Stromal cell of bone marrow (primary cell): ENCODE measurements around the gene LRPAP1.

Experiments
- DNase-seq: peaks from one replicate; pipeline ENCODE4 v3.0.0-alpha.2; 2012; ENCODE audit warnings: low read depth

The LRPAP1 gene

DNA sequence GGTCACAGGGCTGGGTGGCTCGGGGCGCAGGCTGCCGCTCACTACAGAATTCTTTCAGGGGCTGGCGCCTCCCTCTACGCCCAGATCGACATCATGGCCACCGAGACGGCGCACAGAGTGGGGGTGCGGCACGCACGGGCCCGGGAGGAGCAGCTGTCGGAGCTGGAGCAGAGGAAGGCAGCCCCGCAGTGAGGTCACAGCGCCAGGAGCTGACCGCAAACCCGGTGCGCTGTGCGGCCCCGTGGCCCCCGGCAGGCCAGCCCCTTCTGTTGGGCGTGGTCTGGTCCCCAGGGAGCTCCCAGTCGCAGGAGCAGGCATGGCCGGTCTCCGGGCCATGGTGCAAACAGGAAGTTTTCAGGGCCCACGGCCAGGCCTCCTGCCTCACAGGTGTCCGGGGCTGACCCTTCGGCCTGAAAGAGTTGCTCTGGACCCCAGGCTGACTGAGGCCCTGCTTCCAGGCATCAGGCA, 31.6 kb downstream of the LRPAP1 start:
- DNase-seq, result no peak

DNA sequence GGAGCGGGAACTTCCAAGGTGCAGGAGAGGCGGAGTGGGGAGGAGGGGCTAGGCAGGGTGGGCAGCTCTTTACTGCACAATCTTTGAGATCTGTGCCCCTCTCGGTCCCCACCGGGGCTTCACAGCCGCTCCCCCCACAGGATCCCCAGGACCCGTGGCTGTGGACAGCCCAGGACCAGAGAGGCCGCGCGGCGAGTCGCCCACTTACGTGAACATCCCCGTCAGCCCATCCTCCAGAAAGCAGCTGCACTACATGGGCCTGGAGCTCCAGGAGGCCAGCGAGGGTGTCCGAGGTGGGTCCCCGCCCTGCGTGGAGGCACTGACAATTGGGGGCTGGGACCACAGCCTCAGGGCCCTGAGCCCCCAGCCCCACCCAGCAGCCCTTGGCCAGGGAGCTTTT, 32.1 kb downstream of the LRPAP1 start:
- DNase-seq, result no peak

DNA sequence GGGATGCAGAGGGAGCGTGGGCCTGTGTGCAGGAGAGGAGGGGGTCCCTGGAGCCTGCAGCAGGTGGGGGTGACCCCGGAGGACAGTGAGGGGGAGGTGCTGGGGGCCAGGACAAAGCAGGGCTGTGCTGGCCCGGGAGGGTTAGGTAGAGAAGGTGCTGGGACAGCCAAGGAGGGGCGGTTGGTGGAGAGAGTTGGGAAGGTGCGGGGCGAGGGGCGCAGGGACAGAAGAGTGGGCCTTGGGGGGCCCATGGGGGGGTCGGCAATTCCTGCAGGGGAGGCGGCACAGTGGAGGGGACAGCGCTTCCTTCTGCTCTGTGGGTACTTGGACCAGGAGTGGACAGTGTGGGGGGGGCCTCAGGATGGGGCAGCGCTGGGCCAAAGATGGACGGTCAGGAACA, 32.5 kb downstream of the LRPAP1 start:
- no peak for DNase-seq

DNA sequence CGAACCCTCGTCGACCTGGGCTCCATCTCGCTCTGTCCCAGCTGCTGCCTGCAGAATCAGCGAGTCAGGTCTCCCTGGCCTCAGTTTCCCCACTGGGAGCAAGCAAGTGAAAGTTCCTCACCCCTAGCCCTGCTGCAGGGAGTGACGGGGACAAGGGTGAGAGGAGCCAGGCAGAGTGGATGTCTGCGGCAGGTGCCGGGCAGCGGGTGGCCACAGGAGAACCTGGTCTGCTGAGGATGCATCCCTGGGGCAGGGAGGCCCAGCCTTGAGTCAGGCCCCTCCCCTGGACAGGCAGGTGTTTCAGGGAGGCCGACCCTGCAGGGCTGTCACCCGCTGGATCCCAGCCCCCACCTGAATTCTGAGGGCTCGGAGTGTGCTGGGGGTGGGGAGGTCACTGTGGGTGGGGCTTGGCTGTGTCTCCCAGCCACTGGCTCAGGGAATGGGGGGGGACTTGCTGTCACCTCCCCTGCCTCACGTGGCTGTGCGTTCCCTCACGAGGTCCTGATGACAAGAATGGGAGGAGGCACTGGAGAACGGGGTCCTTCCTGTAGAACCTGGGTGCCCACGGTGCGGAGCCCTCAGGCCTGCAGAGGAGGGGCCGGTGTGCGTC, 33.2 kb downstream of the LRPAP1 start:
- no peak for DNase-seq

DNA sequence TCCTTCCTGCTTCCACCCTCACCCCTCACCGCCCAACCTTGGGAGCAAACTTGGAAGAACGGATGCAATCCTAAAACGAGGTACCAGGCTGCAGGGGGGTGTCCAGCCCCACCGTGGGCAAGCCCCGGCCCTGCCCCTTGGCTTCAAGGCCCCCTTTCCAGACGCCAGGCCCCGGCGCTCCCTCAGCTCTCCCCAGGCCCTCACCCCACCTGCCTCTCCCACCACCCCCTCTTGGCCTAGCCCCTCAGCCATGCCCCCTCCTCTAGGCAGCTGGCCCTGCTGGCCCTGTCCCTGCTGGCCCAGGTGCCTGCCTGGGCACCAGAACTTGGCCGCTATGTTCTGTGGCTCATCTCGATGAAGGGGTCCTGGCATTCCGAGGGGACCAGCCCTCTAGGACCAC, 33.8 kb downstream of the LRPAP1 start:
- no peak for DNase-seq

DNA sequence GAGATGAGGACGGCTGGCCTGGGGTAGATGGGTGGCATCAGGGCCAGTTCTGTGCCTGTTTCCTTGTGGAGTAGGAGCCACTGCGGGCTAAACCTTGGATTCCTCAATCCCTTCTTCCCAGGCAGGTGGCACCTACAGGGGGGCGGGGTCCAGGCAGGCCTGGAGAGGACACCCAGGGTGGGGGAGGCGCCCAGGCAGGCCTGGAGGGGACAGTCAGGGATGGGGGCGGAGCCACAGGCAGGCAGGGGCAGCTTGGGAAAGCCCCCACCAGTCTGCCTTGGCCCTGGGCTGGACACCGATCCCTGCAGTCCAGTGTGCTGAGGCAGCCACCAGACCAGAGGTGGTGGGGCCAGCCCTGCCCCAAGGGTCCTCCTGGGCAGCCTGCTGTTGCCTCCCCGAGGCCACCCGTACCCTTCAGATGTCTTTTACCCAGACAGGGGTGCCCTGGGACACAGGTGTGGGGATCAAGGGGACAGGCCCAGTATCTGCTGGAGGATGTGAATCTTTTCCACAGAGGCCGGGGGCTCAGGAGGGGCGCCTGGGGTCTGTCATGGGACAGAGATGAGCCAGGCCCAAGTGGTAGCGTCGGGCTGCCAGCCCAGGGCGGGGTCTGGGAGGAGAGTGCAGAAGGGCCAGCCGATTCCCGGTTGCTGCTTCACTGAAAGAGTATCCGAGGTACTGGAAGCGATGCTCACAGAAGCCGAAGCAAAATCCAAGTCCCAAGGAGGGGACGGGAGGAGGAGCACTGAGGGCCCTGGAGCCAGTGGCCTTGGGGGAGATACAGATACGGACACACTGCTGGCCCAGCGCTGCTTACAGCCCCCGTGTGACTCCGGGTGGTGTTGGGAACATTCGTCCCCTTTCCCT, 34.5 kb downstream of the LRPAP1 start:
- DNase-seq, result no peak

DNA sequence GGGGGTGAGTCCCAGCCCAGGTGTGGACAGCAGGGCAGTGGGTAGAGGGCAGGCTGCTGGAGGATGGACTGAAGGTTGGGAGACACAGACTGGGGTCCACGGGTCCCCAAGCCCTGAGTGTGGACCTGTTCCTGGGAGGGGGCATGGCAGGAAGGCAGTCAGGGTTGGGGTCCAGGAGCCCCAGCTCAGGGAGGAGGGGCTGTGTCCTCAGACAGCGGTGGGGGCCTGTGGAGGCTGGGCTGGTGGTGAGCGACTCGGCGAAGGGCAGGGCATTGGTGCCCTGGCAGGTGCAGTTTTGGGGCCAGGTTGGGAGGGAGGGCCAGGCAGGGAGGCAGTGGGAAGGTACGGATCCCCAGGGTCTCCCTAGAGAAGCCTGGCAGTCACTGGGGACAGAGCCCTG, 35.1 kb downstream of the LRPAP1 start:
- no peak for DNase-seq

DNA sequence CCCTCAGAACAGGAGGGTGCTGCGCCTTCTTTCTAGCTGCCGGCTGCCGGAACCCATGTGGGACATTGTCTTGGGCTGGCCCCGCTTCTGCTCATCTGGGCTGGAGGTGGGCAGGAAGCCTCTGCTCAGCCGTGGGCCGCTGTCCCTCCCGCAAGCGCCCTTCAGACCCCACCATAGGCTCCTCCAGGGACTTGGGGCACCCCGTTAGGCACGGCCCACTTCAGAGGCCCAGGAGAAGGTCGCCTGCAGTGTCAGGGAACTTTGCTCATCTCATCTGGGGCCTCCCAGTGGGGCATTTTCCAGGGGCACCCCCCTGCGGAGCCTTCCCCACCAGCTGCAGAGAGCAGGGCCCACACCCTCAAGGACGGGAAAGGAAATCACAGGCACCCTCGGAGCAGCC, 36.2 kb downstream of the LRPAP1 start:
- DNase-seq, result no peak

DNA sequence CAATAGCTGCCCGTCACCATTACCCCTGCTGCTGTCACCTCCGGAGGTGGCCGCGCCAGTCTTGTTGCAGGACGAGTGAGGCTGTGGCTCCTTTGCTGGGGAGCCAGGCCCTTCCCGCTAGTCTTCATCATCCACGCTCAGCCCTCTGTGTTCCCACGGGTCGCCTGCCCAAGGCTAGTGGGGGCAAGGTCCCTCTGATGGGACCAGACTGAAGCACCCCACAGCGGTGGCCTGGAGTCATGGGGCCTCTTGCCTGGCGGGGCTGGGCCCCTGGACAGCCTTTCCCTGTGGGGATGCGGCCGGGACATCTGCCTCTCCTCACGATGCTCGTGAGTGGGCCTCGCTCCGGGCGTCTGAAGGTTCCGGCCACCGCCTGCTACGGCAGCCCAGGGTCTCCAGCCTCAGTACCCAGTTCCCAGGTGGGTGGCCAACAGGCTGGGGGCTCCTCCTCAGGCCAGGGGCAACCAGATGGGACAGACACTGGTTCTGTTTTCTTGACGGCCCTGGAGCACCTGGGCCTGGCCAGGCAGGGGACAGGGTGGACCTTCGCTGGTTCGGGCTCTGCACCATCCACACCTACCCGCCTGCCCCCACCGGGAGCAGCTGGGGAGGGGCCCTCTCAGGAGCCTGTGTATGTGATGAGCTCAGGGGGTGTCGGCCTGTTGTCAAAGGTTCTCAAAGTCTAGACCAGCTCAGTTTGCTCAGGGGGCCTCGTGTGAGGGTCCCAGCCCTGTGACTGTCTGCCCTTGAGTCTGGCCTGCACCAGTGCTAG, 36.8 kb downstream of the LRPAP1 start:
- no peak for DNase-seq

DNA sequence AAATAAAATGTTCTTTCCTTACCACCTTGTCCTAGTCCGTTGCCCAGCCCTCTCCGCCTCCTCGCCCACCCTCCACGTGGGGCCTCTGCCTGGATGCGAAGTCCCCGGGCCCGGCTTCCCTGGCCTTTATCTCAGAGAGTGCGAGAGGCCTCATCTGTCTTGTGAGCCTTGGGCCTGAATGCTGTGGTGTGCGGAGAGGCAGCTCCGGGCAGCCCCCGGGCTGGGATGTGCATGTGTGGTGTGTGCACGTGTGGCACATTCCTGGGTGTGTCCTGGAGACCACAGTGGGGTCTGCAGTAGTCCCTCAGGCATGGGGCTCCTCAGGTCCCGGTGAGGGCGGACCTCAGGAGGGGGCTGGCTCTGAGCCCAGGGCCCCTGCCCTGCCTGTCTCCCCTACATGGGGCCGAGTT, 37.8 kb downstream of the LRPAP1 start:
- no peak for DNase-seq

DNA sequence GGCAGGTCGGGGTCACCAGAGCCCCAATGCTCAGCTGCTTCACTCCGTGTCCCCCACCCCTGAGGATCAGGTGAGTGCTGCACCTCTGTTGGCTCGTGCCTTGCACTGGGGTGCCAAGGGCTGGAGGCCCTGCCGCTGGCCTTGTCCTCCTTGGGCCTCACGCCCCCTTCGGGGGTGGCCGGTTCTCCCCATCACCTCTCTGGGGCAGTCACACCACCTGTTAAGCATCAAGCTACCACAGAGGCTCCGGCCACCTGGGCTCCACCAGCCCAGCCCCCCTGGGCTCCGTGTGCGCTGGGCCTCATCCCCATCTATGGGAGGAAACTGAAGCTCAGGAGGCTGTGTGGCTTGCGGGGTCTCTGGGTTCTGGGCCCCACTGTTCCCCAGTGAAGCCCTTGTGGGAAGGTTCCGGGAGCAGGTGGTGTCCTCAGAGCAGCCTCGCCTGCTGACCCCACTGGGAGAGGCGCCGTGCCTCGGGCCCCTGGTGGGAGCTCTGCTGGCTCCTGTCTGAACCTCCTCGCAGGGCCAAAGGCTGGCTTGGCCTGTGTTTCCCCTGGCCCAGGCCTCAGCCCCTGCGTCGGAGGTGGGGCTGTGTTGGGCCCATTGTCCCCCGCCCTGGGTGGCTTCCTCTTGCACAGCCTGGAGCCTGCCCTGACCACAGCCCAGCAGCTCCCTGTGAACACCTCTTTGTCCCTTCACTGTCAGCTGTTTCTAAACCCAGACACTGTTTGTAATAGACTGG, 38.3 kb downstream of the LRPAP1 start:
- no peak for DNase-seq

DNA sequence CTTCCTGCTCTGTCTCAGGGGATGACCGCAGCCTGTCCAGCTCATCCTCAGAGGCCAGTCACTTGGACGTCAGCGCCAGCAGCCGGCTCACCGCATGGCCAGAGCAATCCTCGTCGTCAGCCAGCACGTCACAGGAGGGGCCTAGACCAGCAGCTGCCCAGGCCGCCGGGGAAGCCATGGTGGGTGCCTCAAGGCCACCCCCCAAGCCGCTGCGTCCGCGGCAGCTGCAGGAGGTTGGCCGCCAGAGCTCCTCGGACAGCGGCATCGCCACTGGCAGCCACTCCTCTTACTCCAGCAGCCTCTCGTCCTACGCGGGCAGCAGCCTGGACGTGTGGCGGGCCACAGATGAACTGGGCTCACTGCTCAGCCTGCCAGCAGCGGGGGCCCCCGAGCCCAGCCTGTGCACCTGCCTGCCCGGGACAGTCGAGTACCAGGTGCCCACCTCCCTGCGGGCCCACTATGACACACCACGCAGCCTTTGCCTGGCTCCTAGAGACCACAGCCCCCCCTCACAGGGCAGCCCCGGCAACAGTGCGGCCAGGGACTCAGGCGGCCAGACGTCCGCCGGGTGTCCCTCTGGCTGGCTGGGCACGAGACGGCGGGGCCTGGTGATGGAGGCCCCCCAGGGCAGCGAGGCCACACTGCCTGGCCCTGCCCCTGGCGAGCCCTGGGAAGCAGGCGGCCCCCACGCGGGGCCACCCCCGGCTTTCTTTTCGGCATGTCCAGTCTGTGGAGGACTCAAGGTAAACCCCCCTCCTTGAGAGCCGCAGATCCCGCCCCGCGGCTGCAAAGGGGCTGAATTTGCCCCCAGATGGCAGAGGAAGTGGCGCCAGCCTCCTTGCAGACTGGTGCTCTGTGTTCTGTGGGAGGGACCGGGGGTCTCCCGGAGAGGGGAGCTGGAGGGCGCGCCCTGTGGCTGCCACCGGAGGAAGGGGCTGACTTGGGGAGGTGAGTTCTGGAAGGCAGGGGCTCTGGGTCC, 39.2 kb downstream of the LRPAP1 start:
- no peak for DNase-seq

DNA sequence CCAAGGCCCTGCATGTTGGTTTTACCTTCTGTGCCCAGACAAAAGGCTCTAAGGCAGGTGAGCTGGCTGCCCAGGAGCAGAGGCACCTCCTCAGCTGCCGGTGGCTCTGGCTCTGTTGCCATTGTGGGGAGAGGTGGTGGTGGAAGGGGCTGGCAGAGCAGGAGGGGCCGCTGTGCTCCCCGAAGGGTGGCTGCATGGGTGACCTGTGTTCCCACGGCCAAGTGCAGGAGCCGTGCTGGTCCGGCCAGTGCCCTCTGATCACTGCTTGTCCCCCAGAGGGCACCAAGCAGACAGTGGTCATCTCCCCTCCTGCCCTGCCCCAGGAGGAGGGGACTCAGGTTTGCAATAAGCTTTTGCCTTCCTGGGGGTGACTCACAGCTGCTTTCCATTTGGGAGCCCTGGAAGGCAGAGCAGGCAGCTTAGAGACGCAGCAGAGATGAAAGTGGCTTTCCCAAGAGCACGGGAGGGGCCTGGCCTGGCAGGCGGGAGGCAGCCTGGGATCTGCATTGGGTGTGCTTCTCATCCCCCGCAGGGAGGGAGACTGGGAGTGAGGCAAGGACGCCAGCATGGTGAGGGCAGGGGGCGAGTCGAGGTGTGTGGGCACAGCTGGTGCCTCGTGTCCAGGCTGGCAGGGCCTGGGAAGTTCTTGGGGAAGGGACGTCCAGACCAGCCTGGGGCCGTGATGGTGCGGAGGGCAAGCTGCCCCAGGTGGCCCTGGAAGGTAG, 40.4 kb downstream of the LRPAP1 start:
- peak; percentile 23 for DNase-seq

DNA sequence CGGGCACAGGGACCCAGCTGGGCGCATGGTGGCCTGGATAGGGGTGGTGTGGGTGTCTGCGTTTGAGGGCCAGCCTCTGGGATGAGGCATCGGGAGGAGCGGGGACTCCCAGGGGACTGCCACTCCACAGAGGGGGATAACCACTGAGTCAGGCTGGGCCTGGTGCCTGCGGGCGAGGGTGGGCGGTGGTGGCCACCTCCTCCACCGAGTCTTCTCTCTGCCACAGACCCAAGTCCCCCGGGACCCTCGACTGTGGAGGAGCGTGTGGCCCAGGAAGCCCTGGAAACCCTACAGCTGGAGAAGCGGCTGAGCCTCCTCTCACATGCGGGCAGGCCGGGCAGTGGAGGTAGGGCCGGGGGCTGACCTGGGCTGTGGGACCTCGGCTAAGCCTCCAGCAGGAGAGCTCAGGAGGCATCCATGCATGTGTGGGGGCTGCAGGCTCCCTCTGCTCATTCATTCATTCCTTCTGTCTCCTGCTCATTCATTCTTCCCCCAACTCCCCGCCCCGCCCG, 42.7 kb downstream of the LRPAP1 start:
- DNase-seq, result no peak

DNA sequence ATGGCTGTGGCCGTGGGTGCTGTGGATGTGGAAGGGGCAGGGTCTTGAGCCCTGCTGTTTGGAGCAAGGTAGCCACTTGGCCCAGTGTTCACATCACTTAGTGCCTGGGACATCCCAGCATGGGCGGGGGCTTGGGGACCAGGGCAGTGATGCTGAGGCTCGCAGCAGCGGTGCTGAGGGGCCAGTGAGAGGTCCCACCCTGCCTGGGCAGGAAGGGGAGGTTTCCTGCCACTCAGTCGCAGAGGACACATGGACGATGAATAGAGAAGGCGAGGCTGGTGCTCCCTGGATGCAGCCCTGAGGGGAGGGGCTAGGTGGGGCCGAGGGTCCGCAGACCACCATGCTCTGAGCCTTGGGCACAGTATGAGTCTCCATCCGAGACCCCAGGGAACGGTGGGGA, 43.4 kb downstream of the LRPAP1 start:
- DNase-seq, result no peak

DNA sequence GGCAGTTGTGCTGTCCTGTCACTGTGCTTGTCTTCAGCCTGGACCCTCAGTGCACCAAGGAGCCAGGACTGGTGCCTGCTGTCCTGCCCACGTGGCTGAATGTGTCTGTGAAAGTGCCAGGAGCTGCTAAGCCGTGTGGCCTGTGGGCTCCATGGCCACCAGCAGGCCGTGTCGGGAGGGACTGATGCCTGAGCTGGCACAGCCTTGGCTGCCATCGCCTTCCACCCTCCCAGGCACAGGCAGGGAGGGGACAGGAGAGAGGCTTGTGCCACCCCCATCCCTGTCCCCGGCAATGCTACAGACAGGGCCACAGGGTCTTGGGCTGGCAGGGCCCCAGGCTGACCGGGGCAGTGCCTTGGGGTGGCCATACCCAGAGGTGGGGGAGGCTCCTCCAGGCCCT, 44.4 kb downstream of the LRPAP1 start:
- no peak for DNase-seq

DNA sequence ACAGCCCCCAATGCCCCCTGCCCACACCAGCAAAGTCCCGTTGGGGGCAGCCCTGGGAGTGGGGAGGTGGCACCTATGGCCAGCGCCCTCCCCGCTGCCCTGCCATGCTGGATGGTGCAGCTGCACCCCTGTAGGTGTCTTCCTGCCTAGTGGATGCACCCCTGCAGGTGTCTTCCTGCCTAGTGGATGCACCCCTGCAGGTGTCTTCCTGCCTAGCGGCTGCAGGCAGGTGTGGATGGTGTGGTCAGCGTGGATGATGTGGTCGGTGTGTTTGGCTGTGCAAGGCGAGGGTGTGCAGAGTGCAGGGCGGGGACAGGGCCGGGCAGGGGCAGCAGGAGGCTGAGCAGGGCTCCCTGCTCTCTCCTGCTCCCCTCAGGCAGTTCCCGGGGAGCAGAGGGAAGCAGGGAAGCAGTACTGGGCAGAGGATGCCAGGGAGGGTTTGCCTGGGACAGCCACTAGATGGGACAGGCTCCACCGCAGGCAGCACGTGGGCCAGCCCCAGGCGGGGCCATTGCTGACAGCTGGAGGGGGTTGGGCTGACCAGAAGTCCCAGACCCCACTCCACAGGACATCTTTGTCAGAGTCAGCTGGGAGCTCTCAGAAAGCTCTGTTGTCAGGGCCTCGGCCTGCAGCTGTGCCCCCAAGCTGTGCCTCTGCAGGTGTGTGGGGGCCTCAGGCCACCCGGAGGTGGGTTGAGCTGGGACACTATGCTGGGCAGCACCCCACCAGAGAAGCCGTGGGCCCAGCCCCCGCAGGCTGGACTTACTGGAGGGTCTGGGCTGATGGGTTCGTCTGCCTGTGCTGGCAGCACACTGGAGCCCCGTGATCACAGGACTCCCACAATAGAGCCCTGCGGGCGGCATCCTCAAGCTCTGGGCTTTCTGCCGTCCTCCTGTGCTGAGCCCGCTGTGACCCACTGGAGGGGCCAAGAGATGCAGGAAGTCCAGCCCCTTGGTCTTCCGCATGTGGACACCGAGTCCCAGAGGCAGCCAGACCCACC, 45.4 kb downstream of the LRPAP1 start:
- no peak for DNase-seq

DNA sequence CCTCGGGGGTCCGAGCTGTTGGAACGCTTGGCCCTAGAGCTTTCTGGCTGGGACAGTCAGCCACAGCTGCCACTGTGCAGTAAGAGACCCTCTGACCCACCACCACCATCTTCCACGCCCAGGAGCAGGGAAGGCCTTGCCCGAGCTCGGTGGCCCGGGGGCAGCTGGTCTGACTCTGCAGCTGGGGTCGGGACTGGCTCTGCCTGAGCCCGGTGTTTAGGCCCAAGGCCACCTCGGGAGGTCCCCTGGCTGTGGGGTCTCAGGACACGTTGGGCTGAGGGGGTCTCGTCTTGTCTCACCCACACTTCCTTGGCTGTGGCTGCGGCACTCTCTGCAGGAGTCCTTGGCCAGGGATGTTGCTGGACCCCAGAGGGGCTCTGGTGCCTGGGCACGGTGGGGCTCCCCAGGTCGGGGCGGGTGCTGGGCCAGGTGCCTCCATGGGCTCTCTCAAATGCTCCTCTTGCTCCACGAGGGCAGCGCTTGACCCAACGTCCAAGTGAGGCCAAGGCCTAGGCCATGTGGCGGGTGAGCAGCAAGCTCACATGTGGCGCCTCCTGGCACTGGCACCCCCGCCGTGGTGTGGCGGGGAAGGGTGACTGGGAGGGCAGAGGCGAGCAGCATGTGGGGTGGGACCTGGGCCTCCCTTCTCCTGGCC, 46.2 kb downstream of the LRPAP1 start:
- no peak for DNase-seq
